ENCODE measurements around the gene TRIM34. TPM values are rescaled to one million over a fixed set of nuclear protein-coding genes. Genes with fewer than 3 reads are reported as not detected.
A peak's percentile ranks its signal among the peaks of the same experiment; 100 is the strongest.
"Not testable (repeated sequence)": the region's sequence is repeated elsewhere in the genome, so short reads cannot be mapped to it uniquely, and the experiment has no call there.

The TRIM34 gene
- total RNA-seq, 4 donors from 2014 or later, result 7.0 to 11.1 (median 7.6) TPM

DNA sequence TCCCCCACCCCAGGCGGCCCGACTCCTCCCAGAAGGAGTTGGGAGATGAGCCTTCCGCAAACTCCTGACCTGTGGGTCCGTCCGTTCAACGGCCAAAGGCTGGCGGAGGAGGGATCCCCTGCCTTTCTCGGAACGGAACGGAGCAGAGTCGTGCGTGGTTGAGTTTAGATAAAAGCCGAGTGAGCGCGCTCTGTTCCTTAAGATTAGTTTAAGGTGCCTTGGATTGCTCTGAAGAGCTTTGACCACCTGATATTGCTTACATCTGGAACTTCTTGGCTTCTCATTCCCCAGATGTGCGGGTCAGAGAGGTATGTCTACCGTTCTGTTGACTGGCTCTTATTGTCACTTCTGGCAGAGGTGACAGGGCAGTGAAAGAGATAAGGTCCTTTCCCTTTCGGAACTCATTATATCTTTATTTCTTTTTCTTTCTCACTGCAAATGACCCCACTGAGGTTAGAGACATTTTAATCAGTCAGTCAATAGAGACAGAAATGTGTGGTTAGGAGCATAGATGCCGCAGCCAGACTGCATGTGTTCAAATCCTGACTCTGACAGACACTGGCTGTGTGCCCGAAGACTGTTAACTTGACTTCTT, 28.1 kb upstream of the TRIM34 start, which contains the start of gene TRIM6:
TRIM6 (plus strand) TSS at position 31 of the 595 bp plus-strand sequence; CDS start at position 292, 261 bp downstream.
- peak within 1 kb of the TSS; percentile 30 to 54 (median 35) for H3K4me3 ChIP-seq (replicated peaks in 1 of 3)
- peak; percentile 63 to 70 for DNase-seq
- H3K4me1 ChIP-seq, result peaks cover 16 to 29% of the 10 kb centered on the region in 2 donors
- 10 to 12% methylated on average over 9 to 14 of the region's 20 CpGs for WGBS, 2 donors
- H3K9me3 ChIP-seq, result no peaks in the 10 kb centered on the region
- H3K27ac ChIP-seq, result peak within 1 kb of the TSS; percentile 53 to 84 (median 70)
- intact Hi-C loops (cut with DNase I), result loop anchor here (10.0 kb wide), 1 partner anchor 68 kb away; no protein-coding TSS in a partner anchor
- H3K36me3 ChIP-seq, result no peaks in the 10 kb centered on the region
- H3K27me3 ChIP-seq, result no peaks in the 10 kb centered on the region
- TF ChIP-seq, protein P1, sequence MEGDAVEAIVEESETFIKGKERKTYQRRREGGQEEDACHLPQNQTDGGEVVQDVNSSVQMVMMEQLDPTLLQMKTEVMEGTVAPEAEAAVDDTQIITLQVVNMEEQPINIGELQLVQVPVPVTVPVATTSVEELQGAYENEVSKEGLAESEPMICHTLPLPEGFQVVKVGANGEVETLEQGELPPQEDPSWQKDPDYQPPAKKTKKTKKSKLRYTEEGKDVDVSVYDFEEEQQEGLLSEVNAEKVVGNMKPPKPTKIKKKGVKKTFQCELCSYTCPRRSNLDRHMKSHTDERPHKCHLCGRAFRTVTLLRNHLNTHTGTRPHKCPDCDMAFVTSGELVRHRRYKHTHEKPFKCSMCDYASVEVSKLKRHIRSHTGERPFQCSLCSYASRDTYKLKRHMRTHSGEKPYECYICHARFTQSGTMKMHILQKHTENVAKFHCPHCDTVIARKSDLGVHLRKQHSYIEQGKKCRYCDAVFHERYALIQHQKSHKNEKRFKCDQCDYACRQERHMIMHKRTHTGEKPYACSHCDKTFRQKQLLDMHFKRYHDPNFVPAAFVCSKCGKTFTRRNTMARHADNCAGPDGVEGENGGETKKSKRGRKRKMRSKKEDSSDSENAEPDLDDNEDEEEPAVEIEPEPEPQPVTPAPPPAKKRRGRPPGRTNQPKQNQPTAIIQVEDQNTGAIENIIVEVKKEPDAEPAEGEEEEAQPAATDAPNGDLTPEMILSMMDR (IDR thresholded peaks at IDR 0.05), result no peak
- TF ChIP-seq POLR2A (IDR thresholded peaks at IDR 0.05), result peak in 1 of 2 donors; percentile 40

DNA sequence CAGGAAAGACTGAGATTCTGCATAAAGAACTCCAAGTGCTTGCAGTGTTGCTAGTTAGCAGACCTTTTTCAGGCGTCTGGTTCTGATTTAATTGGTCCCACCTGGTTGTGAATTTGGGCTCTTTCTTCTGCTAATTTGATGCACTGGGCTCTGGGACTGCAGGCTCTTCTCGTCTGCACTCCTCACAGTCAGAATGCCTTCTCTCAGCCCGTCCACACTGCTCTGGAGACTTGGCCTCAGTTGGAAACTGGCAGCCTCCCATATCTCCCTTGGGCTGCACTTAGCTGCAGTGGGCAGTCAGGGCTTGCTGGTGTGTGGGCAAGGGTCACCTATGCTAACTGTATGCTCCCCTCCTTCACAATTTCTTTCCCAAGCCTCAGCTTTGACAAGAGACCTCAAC, 26.8 kb upstream of the TRIM34 start:
- no peak overlapping the region for H3K4me3 ChIP-seq (replicated peaks in 1 of 3)
- H3K9me3 ChIP-seq, result no peaks in the 10 kb centered on the region
- 32 to 47% methylated on average over 3 of the region's 3 CpGs for WGBS, 2 donors
- intact Hi-C loops (cut with DNase I), result loop anchor here (10.0 kb wide), 1 partner anchor 67 kb away; no protein-coding TSS in a partner anchor
- H3K27me3 ChIP-seq, result no peaks in the 10 kb centered on the region
- no peak for TF ChIP-seq POLR2A (IDR thresholded peaks at IDR 0.05)
- TF ChIP-seq, protein P1 (IDR thresholded peaks at IDR 0.05), result no peak
- no peaks in the 10 kb centered on the region for H3K36me3 ChIP-seq
- peaks cover 14 to 28% of the 10 kb centered on the region in 2 donors for H3K4me1 ChIP-seq
- no peak overlapping the region for H3K27ac ChIP-seq
- peak; percentile 27 to 35 for DNase-seq

GRCh38 chr11:5600374-5600851, 24.4 kb upstream of the TRIM34 start:
- Histone ChIP-seq H3K9me3 (no peaks in the 10 kb centered on the region), H3K36me3 (no peaks in the 10 kb centered on the region), H3K4me1 (peaks cover 11 to 25% of the 10 kb centered on the region in 2 donors), H3K27ac (peak overlapping the region in 2 of 3 donors; percentile 25 to 44), H3K27me3 (no peaks in the 10 kb centered on the region), H3K4me3 (replicated peaks in 1 of 3) (no peak overlapping the region)
- WGBS, 2 donors, result 22 to 26% methylated on average over 9 of the region's 9 CpGs
- DNase-seq, result peak; percentile 80 to 84
- TF ChIP-seq, protein P1 (IDR thresholded peaks at IDR 0.05), result peak in 5 of 6 experiments; percentile 39 to 91 (median 75)
- no peak for TF ChIP-seq POLR2A (IDR thresholded peaks at IDR 0.05)
- intact Hi-C loops (cut with DNase I), result no loop called here

GRCh38 chr11:5602791-5603190, 22.0 kb upstream of the TRIM34 start:
- H3K27ac ChIP-seq; H3K9me3 ChIP-seq; H3K27me3 ChIP-seq; H3K4me3 ChIP-seq (replicated peaks in 1 of 3); DNase-seq; intact Hi-C loops (cut with DNase I); H3K36me3 ChIP-seq: not testable (repeated sequence)
- H3K4me1 ChIP-seq, result peaks cover 7 to 15% of the 10 kb centered on the region in 2 donors
- 90 to 96% methylated on average over 4 of the region's 4 CpGs for WGBS, 2 donors

- H3K27me3 ChIP-seq, result no peaks in the 10 kb centered on the region
- intact Hi-C loops (cut with DNase I), result no loop called here
- H3K9me3 ChIP-seq, result no peaks in the 10 kb centered on the region
- H3K4me1 ChIP-seq, result peaks cover 1 to 10% of the 10 kb centered on the region in 2 donors
- no peak for DNase-seq
- TF ChIP-seq, protein P1 (IDR thresholded peaks at IDR 0.05), result no peak
- TF ChIP-seq POLR2A (IDR thresholded peaks at IDR 0.05), result no peak
- no peak overlapping the region for H3K4me3 ChIP-seq (replicated peaks in 1 of 3)
- WGBS, 2 donors, result 94% methylated on average over 8 of the region's 8 CpGs
- no peaks in the 10 kb centered on the region for H3K36me3 ChIP-seq
- H3K27ac ChIP-seq, result no peak overlapping the region
Observed at GRCh38 chr11:5603326-5603725, 21.5 kb upstream of the TRIM34 start.

Measured in thyroid gland (tissue), 4 donors.